SIG-M5 (cell line): ENCODE data around the gene NFS1.
A peak's percentile ranks its signal among the peaks of the same experiment; 100 is the strongest.

Source experiments
- DNase-seq: peaks from one replicate; lab custom pipeline; 2025; lab: John Stamatoyannopoulos, UW

Gene NFS1

DNA sequence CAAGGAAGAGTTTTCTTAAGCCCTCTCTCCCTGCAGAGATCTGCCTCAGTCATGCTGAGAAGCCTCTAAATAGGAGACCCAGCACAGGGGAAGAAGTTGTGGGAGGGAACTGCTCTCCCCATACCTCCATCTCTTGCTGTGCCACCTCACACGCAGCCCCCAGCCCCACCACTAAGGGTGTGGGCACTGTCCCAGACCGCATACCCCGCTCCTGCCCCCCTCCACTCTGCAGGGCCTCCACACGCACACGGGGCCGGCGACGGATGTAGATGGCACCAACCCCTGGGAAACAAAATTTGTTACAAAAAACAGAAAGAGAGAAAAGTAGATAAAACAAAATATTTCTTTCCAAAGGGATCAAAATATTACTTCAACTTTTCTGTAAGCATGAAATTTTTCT, 24.2 kb downstream of the NFS1 start:
- DNase-seq: no peak

GRCh38 chr20:35673884-35674283, 25.3 kb downstream of the NFS1 start:
- DNase-seq: no peak

DNA sequence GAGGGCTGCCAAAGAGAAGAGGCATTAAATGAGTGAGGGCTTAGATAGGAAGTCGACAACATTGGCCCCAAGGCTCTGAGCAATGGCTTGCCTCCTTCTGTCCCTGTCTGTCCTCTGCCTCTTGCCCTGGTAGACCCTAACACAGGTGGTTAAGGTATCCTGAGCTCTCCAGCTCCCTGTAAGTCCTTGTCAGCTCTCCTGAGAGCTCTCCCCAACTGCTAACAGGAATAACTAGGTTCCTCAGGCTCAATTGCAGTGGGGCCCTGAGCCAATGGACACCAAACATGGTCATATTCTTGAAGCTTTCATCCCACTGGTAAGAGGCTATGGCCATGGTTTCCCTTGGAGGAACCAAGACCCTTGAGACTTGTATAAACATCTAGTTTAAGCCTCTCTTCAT, 29.5 kb downstream of the NFS1 start:
- DNase-seq: no peak

- no peak for DNase-seq
These were observed 29.9 kb downstream of the NFS1 start for GRCh38 chr20:35669221-35669620.

DNA sequence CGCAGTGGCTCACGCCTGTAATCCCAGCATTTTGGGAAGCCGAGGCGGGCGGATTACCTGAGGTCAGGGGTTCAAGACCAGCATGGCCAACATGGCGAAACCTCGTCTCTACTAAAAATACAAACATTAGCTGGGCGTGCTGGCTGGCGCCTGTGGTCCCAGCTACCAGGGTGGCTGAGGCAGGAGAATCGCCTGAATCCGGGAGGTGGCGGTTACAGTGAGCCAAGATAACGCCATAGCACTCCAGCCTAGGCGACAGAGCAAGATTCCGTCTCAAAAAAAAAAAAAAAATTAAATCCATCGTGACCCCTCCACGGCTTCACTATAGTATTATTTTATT, 33.2 kb downstream of the NFS1 start:
- DNase-seq: no peak

- peak; percentile 49 for DNase-seq
These were observed 34.5 kb downstream of the NFS1 start, which contains the start of the genes CPNE1 and RBM12 for GRCh38 chr20:35664466-35665206. Gene CPNE1 (minus strand): TSS chr20:35664900. CDS start chr20:35632923, 31,977 bp downstream. Gene RBM12 (minus strand): TSS chr20:35664900. CDS start chr20:35655322, 9,578 bp downstream.

DNA sequence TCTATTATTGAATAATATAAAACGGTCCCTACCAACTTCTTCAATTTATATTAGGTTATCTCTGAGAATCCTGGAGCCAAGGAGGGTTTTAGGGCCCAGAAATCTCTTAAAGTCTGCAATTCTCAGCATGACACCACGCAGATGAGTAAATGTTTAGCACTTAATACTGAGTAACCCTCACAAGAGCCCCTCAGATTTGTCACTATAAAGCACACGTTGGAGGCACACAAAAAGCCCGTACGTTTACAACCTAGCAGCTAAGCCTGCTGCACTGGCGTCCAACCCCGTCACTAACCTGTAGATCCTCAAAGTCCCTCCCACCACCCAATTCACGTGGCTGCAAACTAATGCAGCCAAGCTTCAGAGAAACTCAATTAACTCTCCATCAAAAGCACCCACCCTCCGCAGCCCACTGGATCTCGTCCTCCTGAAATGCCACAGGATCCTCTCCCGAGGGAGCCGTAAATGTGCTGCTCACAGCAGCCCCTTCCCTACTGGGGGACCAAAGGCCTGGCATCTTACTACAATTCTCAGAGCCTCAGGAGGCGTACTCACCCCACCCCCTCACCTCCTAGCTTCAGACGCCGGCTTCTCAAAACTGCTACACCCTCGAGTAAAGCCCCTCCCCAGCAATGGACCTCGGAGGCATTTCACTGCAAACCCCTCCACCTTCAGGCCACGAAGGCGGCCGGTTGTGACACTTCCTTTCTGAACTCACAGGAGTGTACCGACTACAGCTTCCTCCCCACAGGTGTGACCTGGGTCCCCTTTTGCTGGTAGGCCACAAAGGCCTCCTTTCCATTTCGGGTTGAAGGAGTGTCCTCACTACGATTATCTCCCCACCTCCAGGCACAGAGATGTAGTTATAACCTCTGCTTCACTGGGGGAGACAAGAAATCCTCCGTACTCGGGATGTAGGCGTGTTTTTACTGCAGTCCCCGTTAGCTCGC, 35.4 kb downstream of the NFS1 start:
- DNase-seq: no peak

GRCh38 chr20:35662551-35662950, 36.6 kb downstream of the NFS1 start:
- DNase-seq: no peak

DNA sequence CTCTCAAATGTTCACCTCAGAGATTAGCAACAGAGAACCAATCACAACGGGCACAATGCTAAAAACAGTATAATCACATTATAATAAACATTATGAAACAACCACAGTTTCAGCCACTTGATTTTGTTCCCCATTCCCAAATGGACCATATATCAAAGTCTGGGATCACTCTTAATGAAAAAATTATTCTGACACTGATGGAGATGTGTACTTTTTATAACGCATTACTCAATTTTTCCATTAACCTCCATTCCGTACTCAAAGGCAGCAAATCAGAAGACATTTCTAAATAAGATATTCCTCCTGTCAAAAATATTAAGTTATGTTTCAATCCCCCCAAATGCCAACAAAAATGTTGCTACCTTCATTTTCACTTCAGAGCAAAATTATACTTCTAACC, 37.2 kb downstream of the NFS1 start:
- DNase-seq: no peak

- DNase-seq: no peak
These were observed 38.1 kb downstream of the NFS1 start for GRCh38 chr20:35661053-35661452.

- no peak for DNase-seq
These were observed 38.8 kb downstream of the NFS1 start for GRCh38 chr20:35660122-35660937.

- DNase-seq: no peak
These were observed 41.9 kb downstream of the NFS1 start for GRCh38 chr20:35657271-35657670.

DNA sequence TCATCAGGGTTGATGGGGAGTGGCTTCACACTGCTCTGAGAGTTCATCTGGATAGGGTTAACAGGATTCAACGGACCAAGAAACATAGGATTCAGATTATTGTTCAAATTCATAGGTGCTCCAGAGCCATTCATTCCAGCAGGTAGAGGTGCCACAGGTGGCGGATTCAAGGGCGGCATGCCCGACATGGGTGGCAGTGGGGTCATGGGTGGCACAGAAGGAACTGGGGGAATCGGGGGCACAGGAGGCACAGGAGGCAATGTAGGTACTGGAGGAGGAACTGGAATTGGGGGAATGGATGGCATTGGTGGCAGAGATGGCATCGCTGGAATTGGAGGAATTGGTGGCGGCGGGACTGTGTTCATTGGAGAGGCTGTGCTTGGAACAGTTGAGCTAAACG, 44.7 kb downstream of the NFS1 start:
- no peak for DNase-seq

- DNase-seq: no peak
These were observed 45.3 kb downstream of the NFS1 start for GRCh38 chr20:35653893-35654292.

GRCh38 chr20:35653430-35653734, 45.8 kb downstream of the NFS1 start:
- DNase-seq: no peak

DNA sequence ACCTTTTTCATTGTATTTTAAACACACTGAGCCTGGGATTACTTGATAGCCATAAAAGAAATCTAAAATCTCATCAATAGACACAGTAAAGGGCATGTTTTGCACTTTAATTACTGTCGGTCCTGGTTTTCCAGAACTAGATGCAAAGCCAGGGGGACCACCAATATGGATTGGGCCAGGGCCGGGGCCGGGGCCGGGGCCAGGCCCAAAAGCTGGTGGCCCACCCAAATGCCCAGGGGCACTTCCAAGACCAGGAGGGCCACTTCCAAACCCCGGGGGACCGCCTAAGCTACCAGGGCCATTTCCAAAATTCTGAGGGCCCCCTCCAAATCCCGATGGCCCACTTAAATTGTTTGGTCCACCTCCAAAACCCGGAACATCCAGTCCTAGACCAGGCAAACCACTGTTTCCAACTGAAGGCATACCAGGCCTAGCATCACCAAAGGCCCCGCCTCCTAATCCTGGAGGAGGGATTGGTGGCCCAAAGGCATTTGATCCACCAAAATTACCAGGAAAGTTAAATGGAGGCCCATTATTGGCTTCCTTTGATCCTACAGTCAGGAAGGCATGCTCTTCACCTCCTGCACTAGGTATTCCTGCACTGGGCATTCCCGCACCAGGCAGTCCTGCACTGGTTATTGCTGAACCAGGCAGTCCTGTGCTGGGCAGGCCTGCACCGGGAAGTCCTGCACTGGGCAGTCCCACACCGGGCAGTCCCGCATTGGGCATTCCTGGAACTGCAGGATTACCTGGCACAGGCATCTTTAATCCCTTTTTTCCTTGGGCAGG, 46.3 kb downstream of the NFS1 start:
- no peak for DNase-seq

- DNase-seq: no peak
These were observed 47.2 kb downstream of the NFS1 start for GRCh38 chr20:35651958-35652357.

- DNase-seq: no peak
These were observed 48.5 kb downstream of the NFS1 start for GRCh38 chr20:35650632-35651031.

DNA sequence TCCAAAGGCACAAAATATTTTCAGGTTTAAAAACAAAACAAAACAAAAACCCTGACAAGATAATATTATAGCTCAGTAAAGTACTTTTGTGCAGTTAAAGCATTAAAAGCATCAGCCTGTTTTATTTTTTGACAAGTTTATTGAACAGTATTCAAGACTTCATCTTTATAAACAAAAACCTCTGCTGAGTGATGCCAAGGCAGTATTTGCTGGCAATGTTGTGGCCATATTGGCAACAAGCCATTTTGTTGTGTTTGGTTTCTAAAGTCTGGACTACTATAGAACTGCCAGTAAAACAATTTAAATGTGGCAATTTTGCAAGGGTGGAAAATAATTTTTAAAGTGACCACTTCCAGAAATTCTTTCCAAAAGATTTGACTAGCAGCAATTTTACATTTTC, 50.3 kb downstream of the NFS1 start:
- DNase-seq: no peak

DNA sequence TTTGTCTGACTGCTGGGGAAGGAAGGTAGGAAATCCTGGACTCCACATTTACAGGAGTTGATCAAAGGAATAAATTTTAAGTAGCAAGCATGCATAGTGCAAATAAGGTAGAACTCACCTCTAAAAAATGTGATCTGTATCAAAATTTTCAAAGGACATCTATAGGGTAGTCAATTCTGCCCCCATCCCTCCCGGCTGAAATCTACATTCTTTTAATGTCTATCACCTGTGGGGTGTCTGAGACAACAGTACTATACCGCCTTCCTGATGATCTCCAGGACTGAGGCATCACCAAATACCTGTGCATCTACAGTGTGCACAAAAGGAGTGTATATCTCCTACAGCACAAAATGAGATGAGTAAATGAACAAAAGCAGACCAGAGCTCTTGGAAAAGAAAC, 54.3 kb downstream of the NFS1 start:
- DNase-seq: no peak

GRCh38 chr20:35643045-35643444, 56.1 kb downstream of the NFS1 start:
- no peak for DNase-seq

- DNase-seq: no peak
These were observed 57.4 kb downstream of the NFS1 start for GRCh38 chr20:35641743-35642142.
